Stimulated activated naive CD8-positive, alpha-beta T cell treated with anti-CD3 and anti-CD28 coated beads, Interleukin-15, Interleukin-2, amounts not matched to agents 100 ng/mL and 50 ng/mL, for 24 hours (primary cell): ENCODE data around the gene CFAP45.
A peak's percentile ranks its signal among the peaks of the same experiment; 100 is the strongest.

Experiments used
- H3K27ac Mint-ChIP-seq: one replicate; pipeline ENCODE4 v1.8.0; 2021; ENCODE audit warnings: mild to moderate bottlenecking, mixed read lengths
- H3K27me3 Mint-ChIP-seq: one replicate; pipeline ENCODE4 v1.8.0; 2021; ENCODE audit warnings: mixed read lengths
- H3K36me3 Mint-ChIP-seq: one replicate; pipeline ENCODE4 v1.8.0; 2021; ENCODE audit warnings: low read depth, mixed read lengths
- H3K4me1 Mint-ChIP-seq: one replicate; pipeline ENCODE4 v1.8.0; 2021; ENCODE audit warnings: low read depth, mixed read lengths
- H3K4me3 Mint-ChIP-seq: one replicate; pipeline ENCODE4 v1.8.0; 2021; ENCODE audit warnings: mild to moderate bottlenecking, mixed read lengths
- H3K9me3 Mint-ChIP-seq: one replicate; pipeline ENCODE4 v1.8.0; 2021; ENCODE audit warnings: mixed read lengths

Gene CFAP45

GRCh38 chr1:159900086-159900680 lies at the start of gene CFAP45:
TSS of gene CFAP45 (minus strand) at chr1:159900165. CDS start at chr1:159900098, 67 bp downstream.
- peaks cover 5% of the 10 kb centered on the region for H3K4me1 Mint-ChIP-seq
- no peaks in the 10 kb centered on the region for H3K36me3 Mint-ChIP-seq
- peak within 1 kb of the TSS; percentile 10 for H3K27ac Mint-ChIP-seq
- H3K27me3 Mint-ChIP-seq, result no peaks in the 10 kb centered on the region
- no peaks in the 10 kb centered on the region for H3K9me3 Mint-ChIP-seq
- H3K4me3 Mint-ChIP-seq, result no peak within 1 kb of the TSS

- Mint-ChIP-seq H3K27me3 (peaks cover 26% of the 10 kb centered on the region), H3K9me3 (no peaks in the 10 kb centered on the region), H3K27ac (no peak overlapping the region), H3K4me3 (no peak overlapping the region), H3K36me3 (no peaks in the 10 kb centered on the region), H3K4me1 (peaks cover 5% of the 10 kb centered on the region)
These were observed 49.2 kb upstream of the CFAP45 start for GRCh38 chr1:159949123-159949522.

GRCh38 chr1:159947942-159948341 lies 48.0 kb upstream of the CFAP45 start:
- H3K27me3 Mint-ChIP-seq, result peaks cover 25% of the 10 kb centered on the region
- H3K27ac Mint-ChIP-seq, result no peak overlapping the region
- no peaks in the 10 kb centered on the region for H3K36me3 Mint-ChIP-seq
- no peak overlapping the region for H3K4me3 Mint-ChIP-seq
- peaks cover 5% of the 10 kb centered on the region for H3K4me1 Mint-ChIP-seq
- no peaks in the 10 kb centered on the region for H3K9me3 Mint-ChIP-seq

DNA sequence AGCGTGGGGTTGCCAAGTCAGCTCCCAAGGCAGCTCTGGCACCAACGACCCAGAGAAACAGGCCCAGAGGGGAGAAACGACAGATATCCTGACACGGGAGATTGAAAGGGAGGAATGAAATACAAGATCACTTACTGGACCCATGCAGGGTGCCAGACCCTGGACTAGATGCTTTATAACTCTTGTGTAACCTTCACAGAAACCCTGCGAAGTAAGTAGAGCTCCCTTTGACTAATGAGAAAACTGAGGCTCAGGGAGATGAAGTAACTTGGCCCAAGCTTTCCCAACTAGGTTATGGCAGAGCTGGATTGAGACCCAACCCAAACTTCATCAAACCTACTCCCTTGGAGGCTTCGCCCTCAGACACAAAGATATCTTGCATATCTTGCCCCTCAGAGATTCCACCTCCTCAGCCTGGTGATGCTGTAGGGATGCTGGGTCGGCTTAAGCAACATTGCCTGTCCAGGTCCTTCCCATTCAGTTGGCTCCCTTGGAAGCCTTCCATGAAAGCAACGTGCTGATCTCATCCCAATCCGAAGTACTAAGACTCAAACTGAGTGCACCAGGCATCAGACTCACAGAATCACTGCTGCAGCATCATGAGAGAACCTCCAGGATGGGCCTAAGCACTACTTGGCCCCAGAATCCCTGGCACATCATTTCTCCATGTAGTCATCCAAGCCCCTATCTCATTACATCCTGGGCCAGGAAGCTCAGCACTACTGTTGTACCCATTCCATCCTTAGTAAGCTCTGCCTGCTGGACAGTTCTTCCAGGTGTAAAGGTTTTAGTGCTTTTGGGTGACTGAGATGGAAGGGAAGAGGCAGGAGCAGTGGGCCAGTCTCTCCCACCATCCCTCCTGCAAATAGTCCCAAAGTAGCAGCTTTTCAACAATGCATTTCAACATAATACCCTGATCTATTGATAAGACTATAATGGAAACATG lies 46.5 kb upstream of the CFAP45 start:
- Mint-ChIP-seq H3K4me1 (peaks cover 5% of the 10 kb centered on the region), H3K27me3 (peaks cover 23% of the 10 kb centered on the region), H3K4me3 (peak overlapping the region; percentile 22), H3K9me3 (no peaks in the 10 kb centered on the region), H3K27ac (no peak overlapping the region), H3K36me3 (no peaks in the 10 kb centered on the region)

DNA sequence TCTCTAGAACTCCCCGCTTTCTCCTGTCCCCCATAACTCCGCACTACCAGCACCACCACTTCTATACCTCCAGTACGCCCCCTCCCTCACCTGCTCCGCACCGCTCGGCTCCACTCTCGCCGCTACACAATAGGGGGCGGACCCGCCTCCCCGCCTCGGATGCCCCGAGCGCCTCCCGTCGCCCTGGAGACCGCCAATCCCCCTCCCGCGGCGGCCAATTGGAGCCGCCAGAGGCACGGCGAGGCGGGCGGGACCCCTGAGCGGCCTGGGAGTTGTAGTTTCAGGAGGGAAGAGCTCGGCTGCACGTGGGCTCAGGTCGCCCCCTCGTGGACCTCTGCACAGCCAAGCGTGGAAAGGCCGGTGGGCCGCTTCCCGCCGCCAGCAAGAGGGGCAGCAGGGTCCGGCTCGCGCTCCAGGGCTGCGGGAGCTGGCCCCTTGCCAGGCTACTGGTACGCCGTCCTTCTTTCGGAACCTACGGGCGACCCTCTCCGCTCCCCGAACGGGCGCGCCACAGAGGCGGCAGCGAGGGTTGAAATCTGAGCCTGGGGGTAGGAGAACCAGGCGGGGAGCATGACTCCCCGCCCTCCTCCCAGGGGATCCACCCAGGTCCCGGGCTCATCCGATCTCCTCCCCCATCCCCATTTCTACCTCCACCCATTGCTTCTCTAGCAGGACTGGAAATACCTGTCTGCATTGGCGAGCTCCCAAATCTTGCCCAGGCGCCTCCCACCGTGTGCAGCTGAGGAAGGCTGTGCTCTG lies 45.7 kb upstream of the CFAP45 start, which contains the start of gene IGSF9:
TSS of gene IGSF9 (minus strand) at position 131 of the 759 bp plus-strand sequence. CDS start 2,159 bp downstream, outside the sequence.
- Mint-ChIP-seq H3K9me3 (no peaks in the 10 kb centered on the region), H3K36me3 (no peaks in the 10 kb centered on the region), H3K27ac (peak within 1 kb of the TSS; percentile 77), H3K4me3 (peak within 1 kb of the TSS; percentile 59), H3K27me3 (peaks cover 22% of the 10 kb centered on the region), H3K4me1 (peaks cover 5% of the 10 kb centered on the region)

DNA sequence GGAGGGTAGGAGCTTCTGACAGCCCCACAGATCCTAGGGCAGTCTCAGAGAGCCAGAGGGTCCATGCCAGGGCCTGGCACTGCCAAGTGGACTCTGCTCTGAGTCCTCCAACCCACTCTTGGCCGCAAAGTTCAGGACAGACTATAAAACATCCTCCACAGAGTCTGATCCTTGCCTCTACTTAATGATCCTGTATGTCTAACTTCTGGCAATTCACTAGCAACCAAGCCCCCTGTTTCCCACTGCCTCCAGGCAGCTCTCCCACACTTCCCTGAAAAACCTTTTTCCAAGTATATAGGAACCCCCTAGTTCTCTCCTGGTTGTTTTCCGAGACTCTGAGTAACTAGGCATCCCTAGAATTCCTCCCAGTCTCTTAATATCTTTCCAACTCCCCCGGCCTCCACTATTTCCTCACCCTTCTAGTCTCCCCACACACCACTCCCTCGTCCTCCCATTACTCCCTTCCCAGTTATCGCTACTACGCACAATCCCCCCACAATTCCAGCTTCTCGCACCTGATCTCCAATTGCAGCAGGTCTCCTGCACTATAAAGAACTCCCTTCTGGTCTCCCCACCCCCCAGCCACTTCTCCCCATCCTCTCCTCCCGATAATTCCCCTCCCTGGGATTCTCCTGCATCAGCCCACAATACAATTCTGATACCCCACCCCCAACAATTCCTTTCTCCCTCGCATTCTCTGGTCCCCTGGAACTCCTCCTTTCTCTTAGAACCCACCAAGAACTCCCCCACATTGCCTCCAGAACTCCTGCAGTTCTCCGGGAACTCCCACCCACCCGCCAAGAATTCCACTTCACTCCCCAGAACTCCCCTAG lies 44.9 kb upstream of the CFAP45 start:
- H3K4me3 Mint-ChIP-seq, result peak overlapping the region; percentile 59
- H3K27ac Mint-ChIP-seq, result peak overlapping the region; percentile 77
- peaks cover 5% of the 10 kb centered on the region for H3K4me1 Mint-ChIP-seq
- peaks cover 22% of the 10 kb centered on the region for H3K27me3 Mint-ChIP-seq
- H3K36me3 Mint-ChIP-seq, result no peaks in the 10 kb centered on the region
- H3K9me3 Mint-ChIP-seq, result no peaks in the 10 kb centered on the region

DNA sequence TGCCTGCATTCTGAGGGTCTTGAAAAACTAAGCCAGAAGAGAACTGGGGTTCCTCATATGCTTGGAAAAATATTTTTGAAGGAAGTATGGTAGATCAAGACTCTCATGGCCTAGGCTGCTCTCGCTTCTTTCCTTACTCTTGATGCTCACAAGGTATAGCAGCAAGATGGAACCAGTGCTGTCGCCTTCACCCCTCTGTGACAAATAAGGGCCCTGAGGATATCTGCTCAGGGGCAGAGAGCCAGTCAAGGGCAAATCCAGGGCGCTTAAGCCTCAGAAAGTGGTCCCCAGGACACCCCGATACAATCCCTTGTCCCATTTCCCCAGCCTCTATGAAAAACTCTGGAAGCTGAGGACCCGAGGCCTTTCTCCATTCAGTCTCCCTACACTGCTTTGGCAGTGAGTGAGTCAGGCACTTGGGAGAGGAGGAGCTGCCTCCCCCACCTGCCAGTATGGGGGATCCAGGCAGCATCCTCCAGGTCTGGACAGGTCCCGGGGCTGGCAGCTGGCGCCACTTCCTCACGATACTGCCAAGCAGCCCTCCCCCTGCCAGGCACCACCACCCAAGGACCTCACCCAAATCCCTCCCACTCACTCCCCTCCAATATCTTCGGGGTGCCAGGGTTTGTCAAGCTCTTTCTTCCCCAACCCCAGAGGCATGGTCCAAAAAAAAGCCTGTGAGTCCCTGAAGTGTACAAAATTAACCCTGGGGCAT lies 44.1 kb upstream of the CFAP45 start:
- Mint-ChIP-seq H3K4me1 (peaks cover 5% of the 10 kb centered on the region), H3K9me3 (no peaks in the 10 kb centered on the region), H3K4me3 (no peak overlapping the region), H3K27me3 (peaks cover 22% of the 10 kb centered on the region), H3K27ac (no peak overlapping the region), H3K36me3 (no peaks in the 10 kb centered on the region)

DNA sequence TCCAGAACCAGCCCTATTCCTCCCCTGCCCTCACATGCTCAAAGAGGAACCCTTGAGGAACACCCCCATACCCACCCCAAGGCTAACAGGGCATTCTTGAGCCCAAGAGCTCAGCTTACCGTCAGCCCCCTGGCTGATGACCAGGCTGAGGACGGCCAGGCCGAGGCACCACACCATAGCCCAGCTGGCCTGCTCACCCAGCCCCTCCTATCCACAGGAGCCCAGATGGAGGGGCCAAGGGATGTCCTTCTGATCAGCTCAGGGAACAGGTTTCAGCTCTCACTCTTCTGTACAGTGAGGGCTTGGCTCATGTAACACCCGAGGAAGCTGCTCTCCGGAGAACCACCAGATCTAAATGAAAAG lies 43.3 kb upstream of the CFAP45 start:
- Mint-ChIP-seq H3K4me1 (peaks cover 5% of the 10 kb centered on the region), H3K9me3 (no peaks in the 10 kb centered on the region), H3K4me3 (no peak overlapping the region), H3K27me3 (peaks cover 22% of the 10 kb centered on the region), H3K27ac (no peak overlapping the region), H3K36me3 (no peaks in the 10 kb centered on the region)

- Mint-ChIP-seq H3K27ac (no peak overlapping the region), H3K27me3 (peaks cover 22% of the 10 kb centered on the region), H3K4me1 (peaks cover 5% of the 10 kb centered on the region), H3K4me3 (no peak overlapping the region), H3K9me3 (no peaks in the 10 kb centered on the region), H3K36me3 (no peaks in the 10 kb centered on the region)
These were observed 42.8 kb upstream of the CFAP45 start for GRCh38 chr1:159942632-159943277.

- H3K4me1 Mint-ChIP-seq, result peaks cover 5% of the 10 kb centered on the region
- no peak overlapping the region for H3K4me3 Mint-ChIP-seq
- no peak overlapping the region for H3K27ac Mint-ChIP-seq
- peaks cover 22% of the 10 kb centered on the region for H3K27me3 Mint-ChIP-seq
- no peaks in the 10 kb centered on the region for H3K9me3 Mint-ChIP-seq
- H3K36me3 Mint-ChIP-seq, result no peaks in the 10 kb centered on the region
These were observed 41.9 kb upstream of the CFAP45 start for GRCh38 chr1:159941591-159942560.

GRCh38 chr1:159941141-159941540 lies 41.2 kb upstream of the CFAP45 start:
- no peaks in the 10 kb centered on the region for H3K36me3 Mint-ChIP-seq
- no peak overlapping the region for H3K27ac Mint-ChIP-seq
- H3K27me3 Mint-ChIP-seq, result peaks cover 21% of the 10 kb centered on the region
- H3K9me3 Mint-ChIP-seq, result no peaks in the 10 kb centered on the region
- no peak overlapping the region for H3K4me3 Mint-ChIP-seq
- H3K4me1 Mint-ChIP-seq, result peaks cover 10% of the 10 kb centered on the region

DNA sequence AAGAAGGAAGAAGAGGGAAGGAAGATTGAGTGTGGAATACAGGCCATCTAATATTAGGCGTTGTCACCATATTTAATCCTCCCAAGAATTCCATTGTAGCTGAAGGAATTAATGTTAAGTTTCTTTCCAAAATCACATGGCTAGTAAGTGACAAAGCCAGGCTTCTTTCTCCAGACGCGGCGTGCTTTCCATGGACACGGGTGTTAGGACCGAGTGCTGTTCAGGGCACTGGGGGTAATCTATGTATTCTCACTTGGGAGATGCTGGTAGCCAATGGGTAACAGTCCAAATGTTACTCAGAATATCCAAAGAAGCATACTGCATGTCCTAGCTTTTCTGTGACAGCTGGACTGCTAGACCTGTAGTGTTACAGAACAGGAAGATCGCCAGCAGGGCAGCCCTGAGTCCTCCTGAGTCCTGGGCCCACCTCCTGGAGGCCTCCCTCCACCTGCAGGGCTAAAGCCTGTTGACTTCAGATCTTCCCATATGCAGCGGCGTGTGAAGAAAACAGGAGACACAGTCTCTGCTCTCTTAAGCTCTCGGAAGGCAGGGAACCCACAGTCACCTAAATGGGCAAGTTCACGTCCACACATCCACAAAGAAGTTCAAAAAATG lies 40.1 kb upstream of the CFAP45 start:
- Mint-ChIP-seq H3K4me3 (no peak overlapping the region), H3K27ac (peak overlapping the region; percentile 2), H3K4me1 (peaks cover 8% of the 10 kb centered on the region), H3K27me3 (peaks cover 18% of the 10 kb centered on the region), H3K9me3 (no peaks in the 10 kb centered on the region), H3K36me3 (no peaks in the 10 kb centered on the region)
